ENCODE results near the gene EDNRB.

DNA sequence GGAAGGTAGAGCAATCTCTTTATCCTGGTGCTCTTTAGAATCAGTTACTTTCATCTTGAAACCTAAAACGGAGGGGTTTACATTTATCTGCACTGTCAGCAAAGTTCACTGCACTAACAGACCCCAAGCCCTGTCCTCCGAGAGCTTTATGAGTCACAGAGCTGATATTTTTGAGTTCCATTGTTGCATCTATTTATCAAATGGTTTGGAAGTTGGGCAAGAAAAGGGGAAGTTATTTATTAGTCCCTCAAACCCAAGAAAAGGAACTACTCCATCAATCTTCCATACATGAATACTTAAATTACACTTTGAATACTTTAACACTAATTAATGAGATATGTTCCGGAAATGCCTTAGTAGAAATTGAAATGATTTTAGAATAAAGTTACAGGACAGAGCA lies 55.5 kb downstream of the EDNRB start:
- TF ChIP-seq, protein P1, sequence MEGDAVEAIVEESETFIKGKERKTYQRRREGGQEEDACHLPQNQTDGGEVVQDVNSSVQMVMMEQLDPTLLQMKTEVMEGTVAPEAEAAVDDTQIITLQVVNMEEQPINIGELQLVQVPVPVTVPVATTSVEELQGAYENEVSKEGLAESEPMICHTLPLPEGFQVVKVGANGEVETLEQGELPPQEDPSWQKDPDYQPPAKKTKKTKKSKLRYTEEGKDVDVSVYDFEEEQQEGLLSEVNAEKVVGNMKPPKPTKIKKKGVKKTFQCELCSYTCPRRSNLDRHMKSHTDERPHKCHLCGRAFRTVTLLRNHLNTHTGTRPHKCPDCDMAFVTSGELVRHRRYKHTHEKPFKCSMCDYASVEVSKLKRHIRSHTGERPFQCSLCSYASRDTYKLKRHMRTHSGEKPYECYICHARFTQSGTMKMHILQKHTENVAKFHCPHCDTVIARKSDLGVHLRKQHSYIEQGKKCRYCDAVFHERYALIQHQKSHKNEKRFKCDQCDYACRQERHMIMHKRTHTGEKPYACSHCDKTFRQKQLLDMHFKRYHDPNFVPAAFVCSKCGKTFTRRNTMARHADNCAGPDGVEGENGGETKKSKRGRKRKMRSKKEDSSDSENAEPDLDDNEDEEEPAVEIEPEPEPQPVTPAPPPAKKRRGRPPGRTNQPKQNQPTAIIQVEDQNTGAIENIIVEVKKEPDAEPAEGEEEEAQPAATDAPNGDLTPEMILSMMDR (IDR thresholded peaks at IDR 0.05) = no peak
- no peak for TF ChIP-seq POLR2A (IDR thresholded peaks at IDR 0.05)

Measured in lower leg skin (tissue), 3 donors.